ENCODE measurements around the gene RXRA. TPM values are rescaled to one million over a fixed set of nuclear protein-coding genes. Genes with fewer than 3 reads are reported as not detected.

RXRA gene
- total RNA-seq, 4 donors from 2014 or later = 39.4 to 81.3 (median 67.4) TPM

- no peak for TF ChIP-seq POLR2A (IDR thresholded peaks at IDR 0.05)
- TF ChIP-seq, protein P1, sequence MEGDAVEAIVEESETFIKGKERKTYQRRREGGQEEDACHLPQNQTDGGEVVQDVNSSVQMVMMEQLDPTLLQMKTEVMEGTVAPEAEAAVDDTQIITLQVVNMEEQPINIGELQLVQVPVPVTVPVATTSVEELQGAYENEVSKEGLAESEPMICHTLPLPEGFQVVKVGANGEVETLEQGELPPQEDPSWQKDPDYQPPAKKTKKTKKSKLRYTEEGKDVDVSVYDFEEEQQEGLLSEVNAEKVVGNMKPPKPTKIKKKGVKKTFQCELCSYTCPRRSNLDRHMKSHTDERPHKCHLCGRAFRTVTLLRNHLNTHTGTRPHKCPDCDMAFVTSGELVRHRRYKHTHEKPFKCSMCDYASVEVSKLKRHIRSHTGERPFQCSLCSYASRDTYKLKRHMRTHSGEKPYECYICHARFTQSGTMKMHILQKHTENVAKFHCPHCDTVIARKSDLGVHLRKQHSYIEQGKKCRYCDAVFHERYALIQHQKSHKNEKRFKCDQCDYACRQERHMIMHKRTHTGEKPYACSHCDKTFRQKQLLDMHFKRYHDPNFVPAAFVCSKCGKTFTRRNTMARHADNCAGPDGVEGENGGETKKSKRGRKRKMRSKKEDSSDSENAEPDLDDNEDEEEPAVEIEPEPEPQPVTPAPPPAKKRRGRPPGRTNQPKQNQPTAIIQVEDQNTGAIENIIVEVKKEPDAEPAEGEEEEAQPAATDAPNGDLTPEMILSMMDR (IDR thresholded peaks at IDR 0.05) = no peak
- Histone ChIP-seq H3K4me3 (replicated peaks in 1 of 3) (no peak overlapping the region), H3K27ac (peak overlapping the region in 2 of 3 donors; percentile 43 to 45), H3K9me3 (no peaks in the 10 kb centered on the region), H3K4me1 (peaks cover 5 to 33% of the 10 kb centered on the region in 2 donors), H3K27me3 (no peaks in the 10 kb centered on the region), H3K36me3 (no peaks in the 10 kb centered on the region)
- WGBS, 2 donors = 27 to 61% methylated on average over 2 to 7 of the region's 7 CpGs
- intact Hi-C loops (cut with DNase I) = no loop called here
- DNase-seq = peak in 1 of 2 donors; percentile 15
These were observed 147.8 kb downstream of the RXRA start for GRCh38 chr9:134474055-134474370.

GRCh38 chr9:134475011-134475790 is 148.9 kb downstream of the RXRA start:
- 42 to 48% methylated on average over 11 to 23 of the region's 27 CpGs for WGBS, 2 donors
- H3K36me3 ChIP-seq = no peaks in the 10 kb centered on the region
- TF ChIP-seq, protein P1 (IDR thresholded peaks at IDR 0.05) = no peak
- TF ChIP-seq POLR2A (IDR thresholded peaks at IDR 0.05) = no peak
- intact Hi-C loops (cut with DNase I) = no loop called here
- H3K4me1 ChIP-seq = peaks cover 4 to 26% of the 10 kb centered on the region in 2 donors
- H3K27me3 ChIP-seq = no peaks in the 10 kb centered on the region
- no peak overlapping the region for H3K4me3 ChIP-seq (replicated peaks in 1 of 3)
- no peaks in the 10 kb centered on the region for H3K9me3 ChIP-seq
- peak overlapping the region in 1 of 3 donors; percentile 43 for H3K27ac ChIP-seq
- peak; percentile 56 to 58 for DNase-seq

DNA sequence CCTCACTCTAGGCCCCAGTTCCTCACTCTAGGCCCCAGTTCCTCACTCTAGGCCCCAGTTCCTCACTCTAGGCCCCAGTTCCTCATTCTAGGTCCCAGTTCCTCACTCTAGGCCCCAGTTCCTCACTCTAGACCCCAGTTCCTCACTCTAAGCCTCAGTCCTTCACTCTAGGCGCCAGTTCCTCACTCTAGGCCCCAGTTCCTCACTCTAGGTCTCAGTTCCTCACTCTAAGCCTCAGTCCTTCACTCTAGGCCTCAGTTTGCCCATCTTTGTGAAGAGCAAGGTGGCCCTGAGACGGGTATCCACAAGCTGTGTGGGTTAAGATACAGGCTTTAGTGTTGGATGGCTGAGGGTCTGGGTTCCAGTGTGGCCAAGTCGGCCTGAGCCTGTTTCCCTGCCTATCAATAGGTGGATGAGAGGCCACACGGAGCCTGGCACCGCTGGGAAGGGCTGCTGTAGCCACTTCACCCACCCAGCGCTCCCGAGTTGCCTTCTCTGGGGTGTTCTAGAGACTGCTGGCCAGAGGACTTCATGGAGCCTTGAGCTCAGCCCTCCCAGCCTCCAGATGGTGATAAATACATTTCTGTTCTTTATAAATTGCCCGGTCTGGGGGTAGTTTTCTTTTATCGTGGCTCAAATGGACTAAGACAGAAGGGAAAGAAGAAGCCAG is 150.2 kb downstream of the RXRA start:
- intact Hi-C loops (cut with DNase I) = no loop called here
- Histone ChIP-seq H3K27me3 (no peaks in the 10 kb centered on the region), H3K4me3 (replicated peaks in 1 of 3) (no peak overlapping the region), H3K4me1 (peaks cover 4 to 26% of the 10 kb centered on the region in 2 donors), H3K27ac (peak overlapping the region in 1 of 3 donors; percentile 46), H3K9me3 (no peaks in the 10 kb centered on the region), H3K36me3 (no peaks in the 10 kb centered on the region)
- DNase-seq = no peak
- TF ChIP-seq, protein P1 (IDR thresholded peaks at IDR 0.05) = no peak
- no peak for TF ChIP-seq POLR2A (IDR thresholded peaks at IDR 0.05)
- 98% methylated on average over 5 to 9 of the region's 9 CpGs for WGBS, 2 donors

- no peaks in the 10 kb centered on the region for H3K27me3 ChIP-seq
- H3K9me3 ChIP-seq = no peaks in the 10 kb centered on the region
- intact Hi-C loops (cut with DNase I) = no loop called here
- no peak overlapping the region for H3K27ac ChIP-seq
- no peak overlapping the region for H3K4me3 ChIP-seq (replicated peaks in 1 of 3)
- no peak for TF ChIP-seq POLR2A (IDR thresholded peaks at IDR 0.05)
- TF ChIP-seq, protein P1 (IDR thresholded peaks at IDR 0.05) = no peak
- H3K36me3 ChIP-seq = no peaks in the 10 kb centered on the region
- WGBS, 2 donors = 91 to 94% methylated on average over 10 to 12 of the region's 15 CpGs
- DNase-seq = no peak
- peaks cover 4 to 26% of the 10 kb centered on the region in 2 donors for H3K4me1 ChIP-seq
These were observed 150.7 kb downstream of the RXRA start for GRCh38 chr9:134476942-134477335.

DNA sequence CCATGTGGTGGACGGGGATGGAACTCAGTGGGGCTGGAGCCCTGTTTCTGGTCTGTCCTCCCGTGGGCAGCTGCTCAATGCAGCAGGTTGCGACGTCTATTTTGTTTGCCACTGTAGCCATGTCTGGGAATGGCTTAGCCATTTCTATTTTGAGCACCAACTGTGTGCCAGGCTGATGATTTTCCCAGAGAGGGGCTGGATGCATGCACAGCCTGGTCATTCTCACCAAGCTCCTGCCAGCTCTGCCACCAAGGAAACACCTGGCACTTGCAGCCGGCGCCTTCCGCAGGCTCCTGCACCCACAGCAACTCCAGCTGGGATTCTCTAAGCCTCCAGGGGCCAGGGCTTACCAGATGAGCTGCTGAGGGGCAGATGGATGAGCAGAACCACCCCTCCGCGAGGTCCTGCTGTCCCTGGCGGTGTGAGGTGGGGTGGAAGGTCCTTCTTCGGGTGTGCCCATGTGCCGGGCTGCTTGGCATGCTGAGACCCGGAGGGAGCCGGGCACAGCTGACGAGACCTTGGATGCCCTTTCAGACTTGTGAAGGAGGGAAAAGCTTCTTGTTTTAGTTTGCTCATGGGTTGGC is 151.2 kb downstream of the RXRA start:
- H3K4me3 ChIP-seq (replicated peaks in 1 of 3) = no peak overlapping the region
- H3K9me3 ChIP-seq = no peaks in the 10 kb centered on the region
- 91 to 96% methylated on average over 5 to 12 of the region's 15 CpGs for WGBS, 2 donors
- H3K4me1 ChIP-seq = peaks cover 4 to 26% of the 10 kb centered on the region in 2 donors
- no peaks in the 10 kb centered on the region for H3K27me3 ChIP-seq
- intact Hi-C loops (cut with DNase I) = no loop called here
- no peak overlapping the region for H3K27ac ChIP-seq
- no peak for TF ChIP-seq POLR2A (IDR thresholded peaks at IDR 0.05)
- TF ChIP-seq, protein P1 (IDR thresholded peaks at IDR 0.05) = no peak
- no peak for DNase-seq
- no peaks in the 10 kb centered on the region for H3K36me3 ChIP-seq

All from thyroid gland (tissue), 4 donors.